Measurements from ENCODE around the gene EDC3.
"Not testable (repeated sequence)": the region's sequence is repeated elsewhere in the genome, so short reads cannot be mapped to it uniquely, and the experiment has no call there.

Gene EDC3

GRCh38 chr15:74710319-74711094 lies 14.7 kb upstream of the EDC3 start:
- no peak for DNase-seq (ENCODE audit: low spot score)

- DNase-seq (ENCODE audit: low spot score): no peak
These were observed 14.1 kb upstream of the EDC3 start for GRCh38 chr15:74709892-74710291.

GRCh38 chr15:74709011-74709410 lies 13.2 kb upstream of the EDC3 start:
- DNase-seq (ENCODE audit: low spot score): no peak

- DNase-seq (ENCODE audit: low spot score): no peak
These were observed 984 bp upstream of the EDC3 start for GRCh38 chr15:74696808-74697207.

- no peak for DNase-seq (ENCODE audit: low spot score)
These were observed 540 bp upstream of the EDC3 start for GRCh38 chr15:74696398-74696729.

- DNase-seq (ENCODE audit: low spot score): no peak
These were observed 3.5 kb downstream of the EDC3 start for GRCh38 chr15:74692327-74692726.

GRCh38 chr15:74683758-74684157 lies 12.1 kb downstream of the EDC3 start:
- no peak for DNase-seq (ENCODE audit: low spot score)

- DNase-seq (ENCODE audit: low spot score): no peak
These were observed 12.9 kb downstream of the EDC3 start for GRCh38 chr15:74682954-74683353.

GRCh38 chr15:74680456-74680855 lies 15.4 kb downstream of the EDC3 start:
- DNase-seq (ENCODE audit: low spot score): no peak

GRCh38 chr15:74676801-74677200 lies 19.0 kb downstream of the EDC3 start:
- no peak for DNase-seq (ENCODE audit: low spot score)

GRCh38 chr15:74674161-74674560 lies 21.7 kb downstream of the EDC3 start:
- DNase-seq (ENCODE audit: low spot score): no peak

GRCh38 chr15:74669627-74670026 lies 26.2 kb downstream of the EDC3 start:
- DNase-seq (ENCODE audit: low spot score): no peak

- no peak for DNase-seq (ENCODE audit: low spot score)
These were observed 27.8 kb downstream of the EDC3 start for GRCh38 chr15:74667975-74668374.

GRCh38 chr15:74664670-74665069 lies 31.2 kb downstream of the EDC3 start:
- no peak for DNase-seq (ENCODE audit: low spot score)

GRCh38 chr15:74664028-74664616 lies 31.7 kb downstream of the EDC3 start:
- DNase-seq (ENCODE audit: low spot score): no peak

- DNase-seq (ENCODE audit: low spot score): no peak
These were observed 32.4 kb downstream of the EDC3 start for GRCh38 chr15:74663303-74664027.

- no peak for DNase-seq (ENCODE audit: low spot score)
These were observed 33.6 kb downstream of the EDC3 start for GRCh38 chr15:74662064-74662860.

- not testable (repeated sequence) for DNase-seq (ENCODE audit: low spot score)
These were observed 34.5 kb downstream of the EDC3 start for GRCh38 chr15:74661280-74661679.

- DNase-seq (ENCODE audit: low spot score): no peak
These were observed 38.0 kb downstream of the EDC3 start for GRCh38 chr15:74657846-74658245.

GRCh38 chr15:74656935-74657535 lies 38.8 kb downstream of the EDC3 start:
- no peak for DNase-seq (ENCODE audit: low spot score)

- DNase-seq (ENCODE audit: low spot score): no peak
These were observed 40.4 kb downstream of the EDC3 start for GRCh38 chr15:74655424-74655823.

Measured in hematopoietic multipotent progenitor cell treated with erythropoietin and hydrocortisone succinate and interleukin-3 and kit ligand, for 17 days (in vitro differentiated cells).